H1 (cell line): ENCODE results near the gene HGFAC. TPM values are rescaled to one million over a fixed set of nuclear protein-coding genes. Genes with fewer than 3 reads are reported as not detected.

Experiments
- CTCF ChIA-PET: fragments of 300-600 bp; sonication (Branson Sonifier 250); formaldehyde crosslinking; loops from one replicate; lab custom pipeline; 2021; ENCODE audit not compliant: partially characterized antibody; lab: Charles Lee
- POLR2A ChIA-PET: fragments of 300-600 bp; sonication (Branson Sonifier 250); formaldehyde crosslinking; loops from one replicate; lab custom pipeline; 2021; ENCODE audit warnings: inconsistent platforms; ENCODE audit not compliant: partially characterized antibody; lab: Charles Lee
- DNase-seq, 2 experiments: peaks; one replicate each; pipeline versions ENCODE4 v3.0.0 to v3.0.0-alpha.2; 2010 to 2022; ENCODE audit warnings: low spot score in 2 of 2, low read depth in 1 of 2, mixed read lengths in 1 of 2
- FAIRE-seq: peaks from 2 replicates; lab custom pipeline; 2011; peaks lifted over from hg19 to GRCh38; lab: Jason Lieb, UNC
- H2AFZ ChIP-seq: 2 replicates; pipeline ENCODE4 v1.8.1; 2012; ENCODE audit warnings: low read length, inconsistent platforms
- H2AK5ac ChIP-seq: 2 replicates; pipeline ENCODE4 v1.6.1; 2013; ENCODE audit warnings: low read depth, low read length
- H2BK120ac ChIP-seq: replicated peaks from 2 replicates; pipeline ENCODE3; 2013; ENCODE audit warnings: low read depth, low read length, inconsistent platforms
- H2BK12ac ChIP-seq: 2 replicates; pipeline ENCODE4 v1.6.1; 2013; ENCODE audit warnings: low read depth, low read length
- H2BK15ac ChIP-seq: 2 replicates; pipeline ENCODE4 v1.6.1; 2013; ENCODE audit warnings: low read length
- H2BK20ac ChIP-seq: 2 replicates; pipeline ENCODE4 v1.6.1; 2013; ENCODE audit warnings: low read length
- H2BK5ac ChIP-seq: 2 replicates; pipeline ENCODE4 v1.6.1; 2013; ENCODE audit warnings: low read depth, low read length
- H3K14ac ChIP-seq: 2 replicates; pipeline ENCODE4 v1.6.1; 2013; ENCODE audit warnings: inconsistent platforms; ENCODE audit not compliant: insufficient read length
- H3K18ac ChIP-seq: 2 replicates; pipeline ENCODE4 v1.6.1; 2013; ENCODE audit warnings: low read length; ENCODE audit errors: extremely low read depth
- H3K23ac ChIP-seq: 2 replicates; pipeline ENCODE4 v1.6.1; 2013; ENCODE audit warnings: inconsistent platforms; ENCODE audit not compliant: insufficient read length
- H3K23me2 ChIP-seq: 2 replicates; pipeline ENCODE4 v1.6.1; 2013; ENCODE audit warnings: low read depth, low read length
- H3K27ac ChIP-seq: 2 replicates; pipeline ENCODE4 v1.6.1; 2011; ENCODE audit warnings: low read depth, low read length, inconsistent platforms
- H3K27me3 ChIP-seq, 4 experiments: replicated peaks in 1 of 4; 1 replicate in 1 of 4; 2 replicates in 3 of 4; pipeline versions ENCODE4 v1.6.1 to v1.8.1; 2011 to 2013; ENCODE audit warnings: low read length in 3 of 4, mild to moderate bottlenecking in 3 of 4, inconsistent platforms in 2 of 4, mixed read lengths in 2 of 4, moderate library complexity in 1 of 4; ENCODE audit not compliant: control insufficient read depth in 3 of 4, insufficient read depth in 3 of 4; ENCODE audit errors: extremely low read depth in 1 of 4
- H3K36me3 ChIP-seq, 4 experiments: 2 replicates each; pipeline versions ENCODE4 v1.6.1 to v1.8.1; 2011 to 2013; ENCODE audit warnings: mild to moderate bottlenecking in 4 of 4, low read length in 3 of 4, moderate library complexity in 2 of 4, control low read depth in 1 of 4, inconsistent platforms in 1 of 4; ENCODE audit not compliant: insufficient read depth in 4 of 4, control insufficient read depth in 2 of 4
- H3K4ac ChIP-seq: replicated peaks from 2 replicates; pipeline ENCODE3; 2013; ENCODE audit warnings: low read length, low read depth, mixed read lengths, inconsistent platforms; ENCODE audit not compliant: insufficient read length
- H3K4me1 ChIP-seq, 4 experiments: replicated peaks in 1 of 4; 1 replicate in 1 of 4; 2 replicates in 3 of 4; pipeline versions ENCODE4 v1.6.1 to v1.8.1; 2011 to 2013; ENCODE audit warnings: low read length in 3 of 4, inconsistent platforms in 2 of 4, mixed read lengths in 1 of 4; ENCODE audit not compliant: insufficient read depth in 4 of 4, control insufficient read depth in 3 of 4
- H3K4me2 ChIP-seq, 2 experiments: 2 replicates each; pipeline versions ENCODE4 v1.6.1 to v1.8.1; 2011 to 2013; ENCODE audit warnings: low read depth in 2 of 2, low read length in 2 of 2, control low read depth in 1 of 2, inconsistent platforms in 1 of 2, mild to moderate bottlenecking in 1 of 2; ENCODE audit not compliant: insufficient read depth in 1 of 2
- H3K4me3 ChIP-seq, 4 experiments: fragments of 200-600, 300-600 bp in 1 of 4; sonication (generic), shearing (Covaris generic), sonication (Bioruptor Twin) in 1 of 4; 2 replicates each; pipeline versions ENCODE4 v1.5.1 to v1.8.1; 2011 to 2016; ENCODE audit warnings: low read length in 4 of 4, low read depth in 3 of 4, control low read depth in 2 of 4, inconsistent platforms in 2 of 4, mild to moderate bottlenecking in 2 of 4, mixed read lengths in 1 of 4, moderate library complexity in 1 of 4; ENCODE audit not compliant: insufficient read depth in 2 of 4; ENCODE audit errors: extremely low read depth in 1 of 4
- H3K56ac ChIP-seq: replicated peaks from 2 replicates; pipeline ENCODE3; 2013; ENCODE audit warnings: low read depth, mild to moderate bottlenecking, mixed read lengths, low read length, inconsistent platforms; ENCODE audit not compliant: insufficient read length
- H3K79me1 ChIP-seq: 2 replicates; pipeline ENCODE4 v1.6.1; 2013; ENCODE audit warnings: low read depth, low read length, control low read depth
- H3K79me2 ChIP-seq, 2 experiments: 2 replicates each; pipeline versions ENCODE4 v1.6.1 to v1.8.1; 2012 to 2013; ENCODE audit warnings: low read length in 2 of 2, mild to moderate bottlenecking in 2 of 2, inconsistent platforms in 1 of 2; ENCODE audit not compliant: insufficient read depth in 2 of 2, control insufficient read depth in 1 of 2
- H3K9ac ChIP-seq, 4 experiments: replicated peaks in 1 of 4; 1 replicate in 1 of 4; 2 replicates in 3 of 4; pipeline versions ENCODE4 v1.6.1 to v1.8.1; 2011 to 2013; ENCODE audit warnings: low read depth in 3 of 4, low read length in 3 of 4, control low read depth in 2 of 4, mild to moderate bottlenecking in 2 of 4, moderate library complexity in 2 of 4, inconsistent platforms in 1 of 4; ENCODE audit errors: extremely low read depth in 1 of 4
- H3K9me3 ChIP-seq, 2 experiments: 2 replicates each; pipeline versions ENCODE4 v1.6.1 to v1.8.1; 2012 to 2013; ENCODE audit warnings: mild to moderate bottlenecking in 2 of 2, moderate library complexity in 2 of 2, control low read depth in 1 of 2, inconsistent platforms in 1 of 2, low read depth in 1 of 2, low read length in 1 of 2, mixed read lengths in 1 of 2; ENCODE audit not compliant: insufficient read depth in 2 of 2
- H4K20me1 ChIP-seq, 2 experiments: replicated peaks in 1 of 2; 2 replicates each; pipeline versions ENCODE3 to v1.8.1; 2011 to 2013; ENCODE audit warnings: inconsistent platforms in 2 of 2, low read length in 2 of 2, mild to moderate bottlenecking in 1 of 2; ENCODE audit not compliant: insufficient read depth in 2 of 2, control insufficient read depth in 1 of 2
- H4K5ac ChIP-seq: 2 replicates; pipeline ENCODE4 v1.6.1; 2013; ENCODE audit warnings: low read length, low read depth, mixed read lengths, inconsistent platforms; ENCODE audit not compliant: insufficient read length
- H4K8ac ChIP-seq: 2 replicates; pipeline ENCODE4 v1.8.0; 2013; ENCODE audit warnings: mild to moderate bottlenecking, moderate library complexity, low read length, inconsistent platforms; ENCODE audit not compliant: insufficient read depth; ENCODE audit errors: extremely low read depth
- H4K91ac ChIP-seq: replicated peaks from 2 replicates; pipeline ENCODE3; 2013; ENCODE audit warnings: low read length, mixed read lengths, inconsistent platforms; ENCODE audit not compliant: insufficient read length
- ASH2L ChIP-seq: fragments of 200-600, 300-600 bp; sonication (generic); IDR thresholded peaks from one replicate; pipeline ENCODE4 v1.7.1; 2017; ENCODE audit warnings: low read length
- BCL11A ChIP-seq, 2 experiments: IDR thresholded peaks; one replicate each; pipeline ENCODE4 v1.6.1; 2011; ENCODE audit warnings: low read depth in 2 of 2, low read length in 2 of 2, mild to moderate bottlenecking in 2 of 2
- CTBP2 ChIP-seq: IDR thresholded peaks from 2 replicates; pipeline ENCODE4 v1.7.0; 2011; ENCODE audit warnings: borderline replicate concordance, mild to moderate bottlenecking, moderate library complexity, mixed read lengths, low read length; ENCODE audit not compliant: insufficient read depth, insufficient read length
- HDAC6 ChIP-seq: IDR thresholded peaks from one replicate; pipeline ENCODE4 v1.7.1; 2012; ENCODE audit warnings: low read depth, mild to moderate bottlenecking, inconsistent platforms, low read length, moderate library complexity
- KDM1A ChIP-seq: fragments of 200-600, 300-600 bp; sonication (generic); IDR thresholded peaks from 2 replicates; pipeline ENCODE4 v1.7.1; 2016; ENCODE audit warnings: mild to moderate bottlenecking, low read length, borderline replicate concordance
- KDM4A ChIP-seq: IDR thresholded peaks from one replicate; pipeline ENCODE4 v1.7.1; 2012; ENCODE audit warnings: low read depth, mild to moderate bottlenecking, moderate library complexity, low read length, inconsistent platforms; ENCODE audit not compliant: severe bottlenecking
- RFX5 ChIP-seq: IDR thresholded peaks from 2 replicates; pipeline ENCODE4 v1.6.1; 2011; ENCODE audit warnings: low read depth, low read length, improper control_type of control experiment, borderline replicate concordance
- RXRA ChIP-seq: IDR thresholded peaks from 2 replicates; pipeline ENCODE4 v1.6.1; 2011; ENCODE audit warnings: low read depth, mild to moderate bottlenecking, low read length, moderate library complexity; ENCODE audit not compliant: insufficient read depth
- SAP30 ChIP-seq: fragments of 300-600 bp; sonication (generic); IDR thresholded peaks from 2 replicates; pipeline ENCODE4 v1.7.1; 2012; ENCODE audit warnings: low read length, moderate library complexity, mild to moderate bottlenecking, inconsistent platforms; ENCODE audit not compliant: insufficient read depth, insufficient replicate concordance
- ZNF274 ChIP-seq: IDR thresholded peaks from 2 replicates; pipeline ENCODE4 v1.7.0; 2012; ENCODE audit warnings: low read length, borderline replicate concordance; ENCODE audit errors: extremely low read depth
- whole genome bisulfite sequencing, 2 experiments: shearing (Covaris generic) in 1 of 2; methylation state at CpG; one replicate each; pipeline versions ENCODE4 v1.1.6 to v1.1.7; 2013 to 2015; ENCODE audit warnings: low lambda C conversion rate in 2 of 2, mixed read lengths in 2 of 2, inconsistent platforms in 1 of 2, low coverage in 1 of 2, missing lambda C conversion rate in 1 of 2; ENCODE audit not compliant: insufficient replicate concordance in 2 of 2, insufficient coverage in 1 of 2, insufficient read length in 1 of 2; ENCODE audit errors: extremely low coverage in 1 of 2, missing lambda C conversion rate in 1 of 2; 5-methylcytosine and 5-hydroxymethylcytosine counted together
- polyA plus RNA-seq, 7 experiments: library from polyadenylated mRNA; depleted of rRNA in 3 of 7; stranded (reverse) in 5 of 7; unstranded in 2 of 7; fragments of >200 nt in 5 of 7; fragments of 200-250 nt in 2 of 7; gene quantifications; 1 replicate in 5 of 7; 2 replicates in 1 of 7; 4 replicates in 1 of 7; pipeline versions ENCODE4 v1.2.1 to v1.2.3, GENCODE V29; 2011 to 2013; ENCODE audit warnings: missing spikeins in 2 of 7, mixed read lengths in 2 of 7
- total RNA-seq: library from RNA; stranded (reverse); fragmentation: NEBNext Ultra II Directional; extraction: Animal tissue kit (Norgen Biotek cat#: 25700); gene quantifications from 2 replicates; pipeline ENCODE4 v1.2.1, GENCODE V29; 2021

Gene HGFAC
- total and polyA plus RNA-seq, 2 of the 8 experiments (the other 6 are each of a cell fraction or from before 2014, with no cell fraction given): 0.14 to 0.15 TPM

- Histone ChIP-seq H2AK5ac (no peak overlapping the region), H3K9me3 (no peaks in the 10 kb centered on the region), H3K4ac (no peak overlapping the region), H2BK5ac (no peak overlapping the region), H4K20me1 (peaks cover 18 to 37% of the 10 kb centered on the region in 2 experiments), H3K4me1 (peaks cover 0 to 22% (median 12%) of the 10 kb centered on the region in 4 experiments; a peak in 5 of 7 replicates), H3K56ac (no peak overlapping the region), H3K9ac (no peak overlapping the region), H3K27me3 (peaks cover 38 to 74% (median 61%) of the 10 kb centered on the region in 4 experiments), H2BK120ac (no peak overlapping the region), H3K79me2 (no peaks in the 10 kb centered on the region), H4K8ac (no peak overlapping the region), H3K27ac (no peak overlapping the region), H3K4me2 (no peak overlapping the region), H3K14ac (no peak overlapping the region), H2BK15ac (no peak overlapping the region), H4K91ac (no peak overlapping the region), H2AFZ (no peak overlapping the region), H3K79me1 (no peaks in the 10 kb centered on the region), H4K5ac (no peak overlapping the region), H3K23ac (no peak overlapping the region), H3K4me3 (no peak overlapping the region), H3K23me2 (no peaks in the 10 kb centered on the region), H2BK20ac (no peak overlapping the region), H2BK12ac (no peak overlapping the region), H3K18ac (no peak overlapping the region), H3K36me3 (no peaks in the 10 kb centered on the region)
- ChIA-PET CTCF (interaction anchor here (1.0 to 1.4 kb wide), 5 partner anchors 16 to 446 kb away, joined by 3 to 5 read pairs (median 4); no protein-coding TSS in a partner anchor), POLR2A (interaction anchor here (0.6 to 1.7 kb wide), 5 partner anchors 9 to 122 kb away, joined by 3 to 6 read pairs (median 3); no protein-coding TSS in a partner anchor)
- 73% methylated on average over 14 of the region's 14 CpGs; no CpG with 5 or more reads in 1 of the 2 experiments for WGBS, 2 experiments
- no peak for TF ChIP-seq RXRA
- no peak for TF ChIP-seq BCL11A (IDR thresholded peaks at IDR 0.05; ENCODE audit: low read depth in 2 of 2, low read length in 2 of 2)
- no peak for TF ChIP-seq KDM4A
- TF ChIP-seq SAP30: no peak
- no peak for TF ChIP-seq CTBP2
- TF ChIP-seq KDM1A: no peak
- no peak for TF ChIP-seq ZNF274
- TF ChIP-seq ASH2L: no peak
- TF ChIP-seq HDAC6: no peak
- no peak for TF ChIP-seq RFX5
- DNase-seq (no peak), FAIRE-seq (no peak)
Measured at GRCh38 chr4:3496021-3496420, 54.3 kb downstream of the HGFAC start.
